ENCODE measurements around the gene NCCRP1.

Gene NCCRP1

GRCh38 chr19:39166571-39167391 lies 30.0 kb upstream of the NCCRP1 start:
- no peak for DNase-seq

GRCh38 chr19:39167461-39168257 lies 29.1 kb upstream of the NCCRP1 start:
- DNase-seq: no peak

- no peak for DNase-seq
These were observed 28.3 kb upstream of the NCCRP1 start for GRCh38 chr19:39168258-39169142.

GRCh38 chr19:39169143-39169810 lies 27.5 kb upstream of the NCCRP1 start:
- no peak for DNase-seq

GRCh38 chr19:39170386-39171231 lies 26.2 kb upstream of the NCCRP1 start:
- DNase-seq: no peak

- no peak for DNase-seq
These were observed 25.0 kb upstream of the NCCRP1 start for GRCh38 chr19:39171479-39172465.

GRCh38 chr19:39172700-39173501 lies 23.9 kb upstream of the NCCRP1 start:
- DNase-seq: no peak

- DNase-seq: no peak
These were observed 23.2 kb upstream of the NCCRP1 start for GRCh38 chr19:39173502-39173991.

- no peak for DNase-seq
These were observed 22.6 kb upstream of the NCCRP1 start for GRCh38 chr19:39174142-39174541.

- no peak for DNase-seq
These were observed 21.9 kb upstream of the NCCRP1 start for GRCh38 chr19:39174558-39175544.

- no peak for DNase-seq
These were observed 21.2 kb upstream of the NCCRP1 start for GRCh38 chr19:39175564-39175963.

- DNase-seq: no peak
These were observed 19.6 kb upstream of the NCCRP1 start for GRCh38 chr19:39177110-39177699.

- no peak for DNase-seq
These were observed 19.0 kb upstream of the NCCRP1 start for GRCh38 chr19:39177736-39178135.

- no peak for DNase-seq
These were observed 18.3 kb upstream of the NCCRP1 start for GRCh38 chr19:39178296-39179006.

GRCh38 chr19:39179754-39180153 lies 17.0 kb upstream of the NCCRP1 start:
- no peak for DNase-seq

GRCh38 chr19:39180749-39181148 lies 16.0 kb upstream of the NCCRP1 start:
- DNase-seq: no peak

Data from activated CD4-positive, alpha-beta T cell treated with anti-CD3 and anti-CD28 coated beads, Interleukin-2, amount 50 U/mL, for 4 hours (primary cell).